Measurements from ENCODE around the gene KRTAP12-2. TPM values are rescaled to one million over a fixed set of nuclear protein-coding genes. Genes with fewer than 3 reads are reported as not detected.
"Not testable (repeated sequence)": the region's sequence is repeated elsewhere in the genome, so short reads cannot be mapped to it uniquely, and the experiment has no call there.

The KRTAP12-2 gene
- total RNA-seq, 1 experiment from 2014 or later = not detected

- Histone ChIP-seq H3K36me3 (ENCODE audit: control insufficient read depth, insufficient read depth, low read length) (no peaks in the 10 kb centered on the region), H3K4me1 (no peaks in the 10 kb centered on the region), H3K4me3 (ENCODE audit: low read depth, low read length) (no peak overlapping the region), H3K9me3 (peaks cover 21% of the 10 kb centered on the region), H3K27me3 (replicated peaks; ENCODE audit: control insufficient read depth, insufficient read depth, low read length) (no peaks in the 10 kb centered on the region)
- Mint-ChIP-seq H3K27ac (ENCODE audit: unreplicated experiment) (no peak overlapping the region), H3K4me1 (ENCODE audit: low read depth, unreplicated experiment) (no peaks in the 10 kb centered on the region), H3K27me3 (ENCODE audit: insufficient read depth, unreplicated experiment) (peaks cover 2% of the 10 kb centered on the region), H3K9me3 (ENCODE audit: unreplicated experiment) (peaks cover 55% of the 10 kb centered on the region), H3K36me3 (ENCODE audit: insufficient read depth, unreplicated experiment) (no peaks in the 10 kb centered on the region), H3K4me3 (ENCODE audit: unreplicated experiment) (no peak overlapping the region)
- TF ChIP-seq CTCF (IDR thresholded peaks at IDR 0.05; ENCODE audit: insufficient read depth in 1 of 2, low read depth in 1 of 2, low read length in 1 of 2, severe bottlenecking in 1 of 2, unreplicated experiment in 1 of 2) = no peak
- intact Hi-C loops (cut with micrococcal nuclease; ENCODE audit: unreplicated experiment) = no loop called here
- no TSS peak for BruUV-seq (replicated peaks)
- DNase-seq = no peak
- ChIA-PET CTCF (no interaction called here), POLR2A (no interaction called here)
Measured at GRCh38 chr21:44628707-44629391, 37.9 kb downstream of the KRTAP12-2 start.

GRCh38 chr21:44627831-44628233, 38.9 kb downstream of the KRTAP12-2 start:
- H3K9me3 ChIP-seq = peaks cover 27% of the 10 kb centered on the region
- DNase-seq; H3K4me1 ChIP-seq; POLR2A ChIA-PET; H3K36me3 ChIP-seq (ENCODE audit: control insufficient read depth, insufficient read depth, low read length); intact Hi-C loops (cut with micrococcal nuclease; ENCODE audit: unreplicated experiment); H3K4me1 Mint-ChIP-seq (ENCODE audit: low read depth, unreplicated experiment); H3K27ac Mint-ChIP-seq (ENCODE audit: unreplicated experiment); H3K27me3 Mint-ChIP-seq (ENCODE audit: insufficient read depth, unreplicated experiment); BruUV-seq (replicated peaks); H3K4me3 ChIP-seq (ENCODE audit: low read depth, low read length); H3K36me3 Mint-ChIP-seq (ENCODE audit: insufficient read depth, unreplicated experiment); H3K4me3 Mint-ChIP-seq (ENCODE audit: unreplicated experiment); H3K27me3 ChIP-seq (replicated peaks; ENCODE audit: control insufficient read depth, insufficient read depth, low read length): not testable (repeated sequence)
- H3K9me3 Mint-ChIP-seq (ENCODE audit: unreplicated experiment) = peaks cover 55% of the 10 kb centered on the region
- CTCF ChIA-PET = interaction anchor here (0.6 kb wide), 1 partner anchor 77 kb away, joined by 3 read pairs; no protein-coding TSS in a partner anchor

- H3K27me3 ChIP-seq (replicated peaks; ENCODE audit: control insufficient read depth, insufficient read depth, low read length); H3K4me1 ChIP-seq; DNase-seq; H3K27me3 Mint-ChIP-seq (ENCODE audit: insufficient read depth, unreplicated experiment); H3K27ac Mint-ChIP-seq (ENCODE audit: unreplicated experiment); POLR2A ChIA-PET; BruUV-seq (replicated peaks); H3K4me3 Mint-ChIP-seq (ENCODE audit: unreplicated experiment); H3K4me3 ChIP-seq (ENCODE audit: low read depth, low read length); H3K36me3 Mint-ChIP-seq (ENCODE audit: insufficient read depth, unreplicated experiment); intact Hi-C loops (cut with micrococcal nuclease; ENCODE audit: unreplicated experiment); H3K36me3 ChIP-seq (ENCODE audit: control insufficient read depth, insufficient read depth, low read length); H3K4me1 Mint-ChIP-seq (ENCODE audit: low read depth, unreplicated experiment): not testable (repeated sequence)
- H3K9me3 Mint-ChIP-seq (ENCODE audit: unreplicated experiment) = peaks cover 56% of the 10 kb centered on the region
- peaks cover 22% of the 10 kb centered on the region for H3K9me3 ChIP-seq
- CTCF ChIA-PET = interaction anchor here (0.6 kb wide), 1 partner anchor 77 kb away, joined by 3 read pairs; no protein-coding TSS in a partner anchor
Measured at GRCh38 chr21:44627181-44627822, 39.4 kb downstream of the KRTAP12-2 start.

- no peaks in the 10 kb centered on the region for H3K36me3 ChIP-seq (ENCODE audit: control insufficient read depth, insufficient read depth, low read length)
- CTCF ChIA-PET = no interaction called here
Measured at GRCh38 chr21:44626673-44627143, 40.0 kb downstream of the KRTAP12-2 start, which contains the start of gene KRTAP10-9. Gene KRTAP10-9 (plus strand): TSS chr21:44627093. CDS start chr21:44627172, 79 bp downstream.

More at GRCh38 chr21:44626673-44627143, 40.0 kb downstream of the KRTAP12-2 start, which contains the start of gene KRTAP10-9:
- POLR2A ChIA-PET = no interaction called here
- no peak within 1 kb of the TSS for H3K27ac Mint-ChIP-seq (ENCODE audit: unreplicated experiment)
- no peak within 1 kb of the TSS for H3K4me3 Mint-ChIP-seq (ENCODE audit: unreplicated experiment)
- Histone ChIP-seq H3K27me3 (replicated peaks; ENCODE audit: control insufficient read depth, insufficient read depth, low read length) (no peaks in the 10 kb centered on the region), H3K9me3 (peaks cover 16% of the 10 kb centered on the region; the same call in 1 of the 2 replicates), H3K4me1 (no peaks in the 10 kb centered on the region), H3K4me3 (ENCODE audit: low read depth, low read length) (no peak within 1 kb of the TSS)
- H3K27me3 Mint-ChIP-seq (ENCODE audit: insufficient read depth, unreplicated experiment) = no peaks in the 10 kb centered on the region
- no peaks in the 10 kb centered on the region for H3K36me3 Mint-ChIP-seq (ENCODE audit: insufficient read depth, unreplicated experiment)
- no TSS peak for BruUV-seq (replicated peaks)
- no peaks in the 10 kb centered on the region for H3K4me1 Mint-ChIP-seq (ENCODE audit: low read depth, unreplicated experiment)
- H3K9me3 Mint-ChIP-seq (ENCODE audit: unreplicated experiment) = peaks cover 53% of the 10 kb centered on the region
- no peak for DNase-seq
- intact Hi-C loops (cut with micrococcal nuclease; ENCODE audit: unreplicated experiment) = no loop called here
- TF ChIP-seq CTCF (IDR thresholded peaks at IDR 0.05; ENCODE audit: insufficient read depth in 1 of 2, low read depth in 1 of 2, low read length in 1 of 2, severe bottlenecking in 1 of 2, unreplicated experiment in 1 of 2) = no peak

Measured in Caco-2 (cell line).